Activated naive CD4-positive, alpha-beta T cell treated with anti-CD3 and anti-CD28 coated beads, Interleukin-2, amount 10 ng/mL, durations not matched to agents 5 hours and 36 hours (primary cell): ENCODE results near the gene EML1. TPM values are rescaled to one million over a fixed set of nuclear protein-coding genes. Genes with fewer than 3 reads are reported as not detected.

Source experiments
- total RNA-seq, 2 experiments: library from RNA; stranded (reverse); gene quantifications; one replicate each; pipeline ENCODE4 v1.2.3, GENCODE V29; 2021

The EML1 gene, protein sequence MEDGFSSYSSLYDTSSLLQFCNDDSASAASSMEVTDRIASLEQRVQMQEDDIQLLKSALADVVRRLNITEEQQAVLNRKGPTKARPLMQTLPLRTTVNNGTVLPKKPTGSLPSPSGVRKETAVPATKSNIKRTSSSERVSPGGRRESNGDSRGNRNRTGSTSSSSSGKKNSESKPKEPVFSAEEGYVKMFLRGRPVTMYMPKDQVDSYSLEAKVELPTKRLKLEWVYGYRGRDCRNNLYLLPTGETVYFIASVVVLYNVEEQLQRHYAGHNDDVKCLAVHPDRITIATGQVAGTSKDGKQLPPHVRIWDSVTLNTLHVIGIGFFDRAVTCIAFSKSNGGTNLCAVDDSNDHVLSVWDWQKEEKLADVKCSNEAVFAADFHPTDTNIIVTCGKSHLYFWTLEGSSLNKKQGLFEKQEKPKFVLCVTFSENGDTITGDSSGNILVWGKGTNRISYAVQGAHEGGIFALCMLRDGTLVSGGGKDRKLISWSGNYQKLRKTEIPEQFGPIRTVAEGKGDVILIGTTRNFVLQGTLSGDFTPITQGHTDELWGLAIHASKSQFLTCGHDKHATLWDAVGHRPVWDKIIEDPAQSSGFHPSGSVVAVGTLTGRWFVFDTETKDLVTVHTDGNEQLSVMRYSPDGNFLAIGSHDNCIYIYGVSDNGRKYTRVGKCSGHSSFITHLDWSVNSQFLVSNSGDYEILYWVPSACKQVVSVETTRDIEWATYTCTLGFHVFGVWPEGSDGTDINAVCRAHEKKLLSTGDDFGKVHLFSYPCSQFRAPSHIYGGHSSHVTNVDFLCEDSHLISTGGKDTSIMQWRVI
- not detected for total RNA-seq

DNA sequence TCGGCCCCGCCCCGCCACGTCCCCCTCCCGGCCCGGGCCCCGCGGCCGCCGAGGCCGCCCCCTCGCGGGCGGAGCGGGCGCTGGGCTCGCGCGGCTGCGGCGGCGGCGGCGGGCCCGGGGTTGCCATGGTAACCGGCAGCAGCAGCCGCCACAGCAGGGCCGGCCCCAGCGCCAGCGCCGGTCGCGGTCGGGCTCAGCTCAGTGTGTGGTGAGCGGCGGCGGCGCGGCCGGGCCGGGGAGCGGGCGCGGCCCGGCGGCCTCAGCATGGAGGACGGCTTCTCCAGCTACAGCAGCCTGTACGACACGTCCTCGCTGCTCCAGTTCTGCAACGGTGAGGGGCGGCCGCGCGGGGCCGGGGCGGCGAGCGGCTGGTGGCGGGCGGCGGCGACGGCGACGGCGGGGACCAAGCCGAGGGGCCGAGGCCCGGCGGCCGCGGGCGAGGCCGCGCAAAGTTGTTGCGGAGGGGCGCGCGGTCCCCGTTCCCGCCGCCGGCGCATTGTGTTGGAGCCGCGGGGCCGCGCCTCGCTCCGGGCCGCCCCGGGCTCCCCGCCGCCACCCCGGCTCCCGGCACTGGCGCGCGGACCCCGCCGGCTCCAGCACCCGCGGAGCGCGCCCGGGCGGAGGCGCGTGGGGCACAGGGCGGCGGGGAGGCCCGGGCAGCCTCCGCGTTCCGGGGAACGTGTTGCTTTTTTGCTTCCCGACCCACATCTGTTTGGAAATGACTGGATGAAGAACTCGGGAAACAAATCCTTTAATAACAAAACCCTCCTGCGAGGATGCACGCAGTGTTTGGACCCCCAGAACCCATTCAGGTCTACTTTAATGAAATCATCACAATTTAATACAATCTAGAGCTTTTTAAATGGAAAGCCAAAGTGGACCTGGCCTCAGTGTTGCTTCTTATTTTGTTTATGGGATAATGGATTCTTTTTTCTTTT lies at the start of gene EML1:
Gene EML1, plus strand, starts transcription at position 201 of the 938 bp plus-strand sequence. Its CDS starts 64 bp downstream, at position 265.

Other genes starting within 250 kb of the EML1 start
- 10 to 100 TPM; 11.7 to 14.3 TPM for gene CCDC85C, start 189.2 kb upstream of the EML1 start, total RNA-seq
- not detected for gene HHIPL1, start 148.3 kb upstream of the EML1 start, total RNA-seq
- under 1 TPM; 0.20 to 0.36 TPM for gene CYP46A1, start 109.1 kb upstream of the EML1 start, total RNA-seq